Measurements from ENCODE around the gene ZNF333.

The ZNF333 gene

GRCh38 chr19:14719162-14719561 lies 29.3 kb downstream of the ZNF333 start:
- no peak for TF ChIP-seq CTCF (IDR thresholded peaks at IDR 0.05; ENCODE audit: borderline replicate concordance, insufficient read depth, low read depth, low read length)
- no peak overlapping the region for H3K4me3 ChIP-seq (ENCODE audit: low read depth, low read length)

- no peak for TF ChIP-seq CTCF (IDR thresholded peaks at IDR 0.05; ENCODE audit: borderline replicate concordance, insufficient read depth, low read depth, low read length)
These were observed 32.3 kb downstream of the ZNF333 start for GRCh38 chr19:14722127-14722526.

GRCh38 chr19:14728595-14728994 lies 38.7 kb downstream of the ZNF333 start:
- TF ChIP-seq CTCF (IDR thresholded peaks at IDR 0.05; ENCODE audit: borderline replicate concordance, insufficient read depth, low read depth, low read length): no peak
- no peak overlapping the region for H3K4me3 ChIP-seq (ENCODE audit: low read depth, low read length)

More at GRCh38 chr19:14722127-14722526, 32.3 kb downstream of the ZNF333 start:
- no peak overlapping the region for H3K4me3 ChIP-seq (ENCODE audit: low read depth, low read length)

GRCh38 chr19:14731200-14731599 lies 41.4 kb downstream of the ZNF333 start:
- TF ChIP-seq CTCF (IDR thresholded peaks at IDR 0.05; ENCODE audit: borderline replicate concordance, insufficient read depth, low read depth, low read length): no peak
- H3K4me3 ChIP-seq (ENCODE audit: low read depth, low read length): no peak overlapping the region

GRCh38 chr19:14732510-14732909 lies 42.7 kb downstream of the ZNF333 start:
- H3K4me3 ChIP-seq (ENCODE audit: low read depth, low read length): no peak overlapping the region
- no peak for TF ChIP-seq CTCF (IDR thresholded peaks at IDR 0.05; ENCODE audit: borderline replicate concordance, insufficient read depth, low read depth, low read length)

GRCh38 chr19:14733574-14733973 lies 43.7 kb downstream of the ZNF333 start:
- TF ChIP-seq CTCF (IDR thresholded peaks at IDR 0.05; ENCODE audit: borderline replicate concordance, insufficient read depth, low read depth, low read length): no peak

GRCh38 chr19:14735915-14736314 lies 46.1 kb downstream of the ZNF333 start:
- H3K4me3 ChIP-seq (ENCODE audit: low read depth, low read length): no peak overlapping the region
- TF ChIP-seq CTCF (IDR thresholded peaks at IDR 0.05; ENCODE audit: borderline replicate concordance, insufficient read depth, low read depth, low read length): no peak

More at GRCh38 chr19:14733574-14733973, 43.7 kb downstream of the ZNF333 start:
- H3K4me3 ChIP-seq (ENCODE audit: low read depth, low read length): no peak overlapping the region
